Suprapubic skin (tissue), 4 donors: ENCODE data around the gene ADGRG1.

ENCODE experiments used
- EP300 ChIP-seq: sonication (generic); formaldehyde crosslinking; IDR thresholded peaks from one replicate; pipeline ENCODE4 v1.6.1; 2017; ENCODE audit warnings: antibody characterized with exemption
- POLR2AphosphoS5 ChIP-seq, 3 donors: sonication (generic); formaldehyde crosslinking; IDR thresholded peaks; one replicate each; pipeline ENCODE4 v1.6.1; 2017; ENCODE audit warnings: antibody characterized with exemption in 3 of 3
- TF ChIP-seq, protein P1 (sequence below), 2 donors: fragments of 200-600 bp in 1 of 2; fragments of 450-650 bp in 1 of 2; sonication (generic) in 1 of 2; IDR thresholded peaks; one replicate each; pipeline ENCODE4 v1.5.1; 2016 to 2019; ENCODE audit warnings: antibody characterized with exemption in 2 of 2, mild to moderate bottlenecking in 1 of 2, moderate library complexity in 1 of 2

- TF ChIP-seq, protein P1, sequence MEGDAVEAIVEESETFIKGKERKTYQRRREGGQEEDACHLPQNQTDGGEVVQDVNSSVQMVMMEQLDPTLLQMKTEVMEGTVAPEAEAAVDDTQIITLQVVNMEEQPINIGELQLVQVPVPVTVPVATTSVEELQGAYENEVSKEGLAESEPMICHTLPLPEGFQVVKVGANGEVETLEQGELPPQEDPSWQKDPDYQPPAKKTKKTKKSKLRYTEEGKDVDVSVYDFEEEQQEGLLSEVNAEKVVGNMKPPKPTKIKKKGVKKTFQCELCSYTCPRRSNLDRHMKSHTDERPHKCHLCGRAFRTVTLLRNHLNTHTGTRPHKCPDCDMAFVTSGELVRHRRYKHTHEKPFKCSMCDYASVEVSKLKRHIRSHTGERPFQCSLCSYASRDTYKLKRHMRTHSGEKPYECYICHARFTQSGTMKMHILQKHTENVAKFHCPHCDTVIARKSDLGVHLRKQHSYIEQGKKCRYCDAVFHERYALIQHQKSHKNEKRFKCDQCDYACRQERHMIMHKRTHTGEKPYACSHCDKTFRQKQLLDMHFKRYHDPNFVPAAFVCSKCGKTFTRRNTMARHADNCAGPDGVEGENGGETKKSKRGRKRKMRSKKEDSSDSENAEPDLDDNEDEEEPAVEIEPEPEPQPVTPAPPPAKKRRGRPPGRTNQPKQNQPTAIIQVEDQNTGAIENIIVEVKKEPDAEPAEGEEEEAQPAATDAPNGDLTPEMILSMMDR (IDR thresholded peaks at IDR 0.05) = no peak
- no peak for TF ChIP-seq POLR2AphosphoS5 (IDR thresholded peaks at IDR 0.05)
- no peak for TF ChIP-seq EP300
These were observed 36.5 kb upstream of the ADGRG1 start for GRCh38 chr16:57591870-57592485.
